HEK293 (cell line): ENCODE measurements around the gene KIF22.

Source experiments
- GLIS1 ChIP-seq: fragments of 450-650 bp; formaldehyde crosslinking; IDR thresholded peaks from 2 replicates; pipeline ENCODE4 v1.5.1; 2016; ENCODE audit warnings: missing biosample characterization, missing genetic modification characterization
- GLIS2 ChIP-seq: fragments of 450-650 bp; formaldehyde crosslinking; IDR thresholded peaks from 2 replicates; pipeline ENCODE4 v1.5.1; 2016; ENCODE audit warnings: missing biosample characterization, missing genetic modification characterization
- KLF10 ChIP-seq: fragments of 450-650 bp; IDR thresholded peaks from 2 replicates; pipeline ENCODE4 v1.5.1; 2018; ENCODE audit warnings: missing biosample characterization, mild to moderate bottlenecking, missing genetic modification characterization
- SCRT2 ChIP-seq: fragments of 450-650 bp; formaldehyde crosslinking; IDR thresholded peaks from 2 replicates; pipeline ENCODE4 v1.5.1; 2016; ENCODE audit warnings: missing biosample characterization, missing genetic modification characterization
- SP3 ChIP-seq: fragments of 450-650 bp; formaldehyde crosslinking; IDR thresholded peaks from 2 replicates; pipeline ENCODE4 v1.5.1; 2016; ENCODE audit warnings: missing biosample characterization, missing genetic modification characterization
- ZBTB20 ChIP-seq: fragments of 450-650 bp; formaldehyde crosslinking; IDR thresholded peaks from 2 replicates; pipeline ENCODE4 v1.5.1; 2016; ENCODE audit warnings: missing biosample characterization, missing genetic modification characterization
- ZNF175 ChIP-seq: fragments of 450-650 bp; formaldehyde crosslinking; IDR thresholded peaks from 2 replicates; pipeline ENCODE4 v1.5.1; 2016; ENCODE audit warnings: missing biosample characterization, missing genetic modification characterization
- ZNF184 ChIP-seq: fragments of 450-650 bp; IDR thresholded peaks from 2 replicates; pipeline ENCODE4 v1.5.1; 2018; ENCODE audit warnings: missing biosample characterization, mild to moderate bottlenecking, missing genetic modification characterization
- ZNF274 ChIP-seq, 2 experiments: fragments of 200-500 bp in 1 of 2; fragments of 450-650 bp in 1 of 2; sonication (Bioruptor generic) in 1 of 2; formaldehyde crosslinking in 1 of 2; IDR thresholded peaks; 2 replicates each; pipeline versions ENCODE4 v1.5.1 to v1.6.1; 2014 to 2016; ENCODE audit warnings: borderline replicate concordance in 1 of 2, inconsistent platforms in 1 of 2, low read length in 1 of 2, missing biosample characterization in 1 of 2, missing genetic modification characterization in 1 of 2
- ZNF324 ChIP-seq: fragments of 450-650 bp; formaldehyde crosslinking; IDR thresholded peaks from 2 replicates; pipeline ENCODE4 v1.5.1; 2016; ENCODE audit warnings: missing biosample characterization, missing genetic modification characterization
- ZNF335 ChIP-seq: fragments of 450-650 bp; formaldehyde crosslinking; conservative IDR thresholded peaks from 2 replicates; pipeline ENCODE4 v1.5.1; 2016; ENCODE audit warnings: missing biosample characterization, missing genetic modification characterization
- ZNF510 ChIP-seq: fragments of 450-650 bp; formaldehyde crosslinking; IDR thresholded peaks from 2 replicates; pipeline ENCODE4 v1.5.1; 2018; ENCODE audit warnings: mild to moderate bottlenecking, missing genetic modification characterization, missing biosample characterization; ENCODE audit not compliant: insufficient replicate concordance
- ZNF549 ChIP-seq: fragments of 450-650 bp; IDR thresholded peaks from 2 replicates; pipeline ENCODE4 v1.5.1; 2018; ENCODE audit warnings: missing biosample characterization, missing genetic modification characterization, mild to moderate bottlenecking, inconsistent platforms, moderate library complexity
- ZNF560 ChIP-seq: fragments of 450-650 bp; formaldehyde crosslinking; IDR thresholded peaks from 2 replicates; pipeline ENCODE4 v1.5.1; 2017; ENCODE audit warnings: missing biosample characterization, missing genetic modification characterization, borderline replicate concordance
- ZNF561 ChIP-seq: fragments of 450-650 bp; IDR thresholded peaks from 2 replicates; pipeline ENCODE4 v1.5.1; 2018; ENCODE audit warnings: missing biosample characterization, missing genetic modification characterization, borderline replicate concordance
- ZNF660 ChIP-seq: fragments of 450-650 bp; IDR thresholded peaks from 2 replicates; pipeline ENCODE4 v1.5.1; 2018; ENCODE audit warnings: missing biosample characterization, mild to moderate bottlenecking, missing genetic modification characterization
- ZNF707 ChIP-seq: fragments of 450-650 bp; formaldehyde crosslinking; IDR thresholded peaks from 2 replicates; pipeline ENCODE4 v1.5.1; 2016; ENCODE audit warnings: missing biosample characterization, missing genetic modification characterization
- ZNF76 ChIP-seq: fragments of 450-650 bp; formaldehyde crosslinking; IDR thresholded peaks from 2 replicates; pipeline ENCODE4; 2016; ENCODE audit warnings: low read depth, missing biosample characterization, missing genetic modification characterization, borderline replicate concordance
- ZNF776 ChIP-seq: fragments of 450-650 bp; formaldehyde crosslinking; IDR thresholded peaks from 2 replicates; pipeline ENCODE4 v1.5.0; 2017; ENCODE audit warnings: missing biosample characterization, missing genetic modification characterization, borderline replicate concordance
- ZNF791 ChIP-seq: fragments of 450-650 bp; formaldehyde crosslinking; IDR thresholded peaks from 2 replicates; pipeline ENCODE4 v1.5.1; 2016; ENCODE audit warnings: missing biosample characterization, missing genetic modification characterization
- ZXDB ChIP-seq: fragments of 450-650 bp; formaldehyde crosslinking; IDR thresholded peaks from 2 replicates; pipeline ENCODE4 v1.5.1; 2016; ENCODE audit warnings: missing biosample characterization, missing genetic modification characterization
- TF ChIP-seq, protein P1 (sequence below): fragments of 450-650 bp; IDR thresholded peaks from 2 replicates; pipeline ENCODE4 v1.5.1; 2018; ENCODE audit warnings: missing biosample characterization, missing genetic modification characterization
- TF ChIP-seq, protein P2 (sequence below): fragments of 450-650 bp; formaldehyde crosslinking; IDR thresholded peaks from 2 replicates; pipeline ENCODE4 v1.5.1; 2016; ENCODE audit warnings: missing biosample characterization, missing genetic modification characterization
- TF ChIP-seq, protein P3 (sequence below): fragments of 450-650 bp; formaldehyde crosslinking; IDR thresholded peaks from 2 replicates; pipeline ENCODE4 v1.5.1; 2016; ENCODE audit warnings: missing biosample characterization, missing genetic modification characterization
- TF ChIP-seq, protein P4 (sequence below): fragments of 450-650 bp; formaldehyde crosslinking; IDR thresholded peaks from 2 replicates; pipeline ENCODE4 v1.5.1; 2016; ENCODE audit warnings: missing biosample characterization, missing genetic modification characterization
- TF ChIP-seq, protein P5 (sequence below): fragments of 450-650 bp; formaldehyde crosslinking; IDR thresholded peaks from 2 replicates; pipeline ENCODE4 v1.5.1; 2017; ENCODE audit warnings: missing biosample characterization, missing genetic modification characterization
- TF ChIP-seq, protein P6 (sequence below): fragments of 450-650 bp; formaldehyde crosslinking; IDR thresholded peaks from 2 replicates; pipeline ENCODE4 v1.5.1; 2016; ENCODE audit warnings: missing biosample characterization, missing genetic modification characterization

KIF22 gene

DNA sequence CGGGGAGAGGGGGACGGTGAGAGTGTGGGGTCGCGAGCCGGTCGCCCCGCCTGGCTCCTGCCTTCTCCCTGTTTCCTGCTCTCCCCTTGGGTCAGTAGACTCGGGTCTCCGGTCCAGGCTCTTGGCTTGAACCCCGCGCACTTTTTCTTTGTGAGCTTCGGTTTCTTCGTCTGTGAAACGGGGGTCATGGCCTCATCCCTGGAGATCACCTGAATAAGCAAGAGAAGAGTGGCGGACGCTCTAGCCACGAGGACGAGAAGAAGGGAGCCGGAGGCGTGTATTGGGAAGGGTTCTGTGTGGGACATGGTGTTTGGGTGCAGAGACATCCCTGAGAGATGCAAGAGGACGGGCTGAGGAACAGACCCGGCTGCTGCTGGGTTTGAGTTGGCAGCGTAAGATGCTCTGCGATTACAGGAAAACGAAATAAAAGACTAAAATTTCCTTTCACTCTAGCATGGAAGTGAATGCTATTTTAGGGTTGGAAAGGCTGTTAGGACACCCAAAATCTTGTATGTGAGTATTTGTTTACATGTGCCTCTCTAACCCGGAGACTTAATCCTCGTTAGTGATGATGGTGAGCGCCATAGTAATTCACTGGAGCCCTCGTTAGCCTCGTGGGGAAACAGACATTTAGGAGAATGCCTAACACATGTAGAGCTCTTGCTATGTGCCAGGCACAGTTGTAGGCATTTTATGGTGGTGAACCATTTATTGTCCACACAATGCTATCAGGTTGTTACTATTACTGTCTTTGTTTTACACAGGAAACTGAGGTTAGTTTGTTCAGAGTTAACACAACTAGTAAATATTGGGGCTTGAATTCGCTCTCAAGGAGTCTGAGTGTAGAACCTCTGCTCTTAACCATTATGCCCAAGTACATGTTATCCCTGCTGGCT, 646 bp downstream of the KIF22 start (continued):
- TF ChIP-seq, protein P1, sequence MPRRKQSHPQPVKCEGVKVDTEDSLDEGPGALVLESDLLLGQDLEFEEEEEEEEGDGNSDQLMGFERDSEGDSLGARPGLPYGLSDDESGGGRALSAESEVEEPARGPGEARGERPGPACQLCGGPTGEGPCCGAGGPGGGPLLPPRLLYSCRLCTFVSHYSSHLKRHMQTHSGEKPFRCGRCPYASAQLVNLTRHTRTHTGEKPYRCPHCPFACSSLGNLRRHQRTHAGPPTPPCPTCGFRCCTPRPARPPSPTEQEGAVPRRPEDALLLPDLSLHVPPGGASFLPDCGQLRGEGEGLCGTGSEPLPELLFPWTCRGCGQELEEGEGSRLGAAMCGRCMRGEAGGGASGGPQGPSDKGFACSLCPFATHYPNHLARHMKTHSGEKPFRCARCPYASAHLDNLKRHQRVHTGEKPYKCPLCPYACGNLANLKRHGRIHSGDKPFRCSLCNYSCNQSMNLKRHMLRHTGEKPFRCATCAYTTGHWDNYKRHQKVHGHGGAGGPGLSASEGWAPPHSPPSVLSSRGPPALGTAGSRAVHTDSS, result peak; percentile 49; the same call in 1 of the 2 replicates
- TF ChIP-seq ZNF549 (tag by site-specific recombination) (no peak), ZNF791 (tag by site-specific recombination) (no peak), ZBTB20 (tag by site-specific recombination) (no peak), ZNF510 (tag by site-specific recombination) (no peak), ZNF660 (tag by site-specific recombination) (no peak), ZNF776 (tag by site-specific recombination) (no peak), ZNF561 (tag by site-specific recombination) (no peak), SP3 (tag by site-specific recombination) (peak; percentile 65; the same call in 1 of the 2 replicates), ZNF707 (tag by site-specific recombination) (no peak), ZNF335 (peak; percentile 70), ZNF175 (tag by site-specific recombination) (no peak), ZNF184 (tag by site-specific recombination) (no peak), KLF10 (tag by site-specific recombination) (no peak), ZXDB (tag by site-specific recombination) (peak; percentile 36; the same call in 1 of the 2 replicates), ZNF560 (no peak), GLIS2 (no peak), ZNF76 (tag by site-specific recombination) (0 out of 2 replicates have a peak, but pooled peaks have one; percentile 3), GLIS1 (no peak), SCRT2 (no peak), ZNF274 (IDR thresholded peaks at IDR 0.05; ENCODE audit: low read length) (no peak), ZNF274 (tag by site-specific recombination; IDR thresholded peaks at IDR 0.05; ENCODE audit: borderline replicate concordance) (no peak), ZNF324 (tag by site-specific recombination) (0 out of 2 replicates have a peak, but pooled peaks have one; percentile 9)
- TF ChIP-seq, protein P2, sequence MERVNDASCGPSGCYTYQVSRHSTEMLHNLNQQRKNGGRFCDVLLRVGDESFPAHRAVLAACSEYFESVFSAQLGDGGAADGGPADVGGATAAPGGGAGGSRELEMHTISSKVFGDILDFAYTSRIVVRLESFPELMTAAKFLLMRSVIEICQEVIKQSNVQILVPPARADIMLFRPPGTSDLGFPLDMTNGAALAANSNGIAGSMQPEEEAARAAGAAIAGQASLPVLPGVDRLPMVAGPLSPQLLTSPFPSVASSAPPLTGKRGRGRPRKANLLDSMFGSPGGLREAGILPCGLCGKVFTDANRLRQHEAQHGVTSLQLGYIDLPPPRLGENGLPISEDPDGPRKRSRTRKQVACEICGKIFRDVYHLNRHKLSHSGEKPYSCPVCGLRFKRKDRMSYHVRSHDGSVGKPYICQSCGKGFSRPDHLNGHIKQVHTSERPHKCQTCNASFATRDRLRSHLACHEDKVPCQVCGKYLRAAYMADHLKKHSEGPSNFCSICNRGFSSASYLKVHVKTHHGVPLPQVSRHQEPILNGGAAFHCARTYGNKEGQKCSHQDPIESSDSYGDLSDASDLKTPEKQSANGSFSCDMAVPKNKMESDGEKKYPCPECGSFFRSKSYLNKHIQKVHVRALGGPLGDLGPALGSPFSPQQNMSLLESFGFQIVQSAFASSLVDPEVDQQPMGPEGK, result no peak
- TF ChIP-seq, protein P3, sequence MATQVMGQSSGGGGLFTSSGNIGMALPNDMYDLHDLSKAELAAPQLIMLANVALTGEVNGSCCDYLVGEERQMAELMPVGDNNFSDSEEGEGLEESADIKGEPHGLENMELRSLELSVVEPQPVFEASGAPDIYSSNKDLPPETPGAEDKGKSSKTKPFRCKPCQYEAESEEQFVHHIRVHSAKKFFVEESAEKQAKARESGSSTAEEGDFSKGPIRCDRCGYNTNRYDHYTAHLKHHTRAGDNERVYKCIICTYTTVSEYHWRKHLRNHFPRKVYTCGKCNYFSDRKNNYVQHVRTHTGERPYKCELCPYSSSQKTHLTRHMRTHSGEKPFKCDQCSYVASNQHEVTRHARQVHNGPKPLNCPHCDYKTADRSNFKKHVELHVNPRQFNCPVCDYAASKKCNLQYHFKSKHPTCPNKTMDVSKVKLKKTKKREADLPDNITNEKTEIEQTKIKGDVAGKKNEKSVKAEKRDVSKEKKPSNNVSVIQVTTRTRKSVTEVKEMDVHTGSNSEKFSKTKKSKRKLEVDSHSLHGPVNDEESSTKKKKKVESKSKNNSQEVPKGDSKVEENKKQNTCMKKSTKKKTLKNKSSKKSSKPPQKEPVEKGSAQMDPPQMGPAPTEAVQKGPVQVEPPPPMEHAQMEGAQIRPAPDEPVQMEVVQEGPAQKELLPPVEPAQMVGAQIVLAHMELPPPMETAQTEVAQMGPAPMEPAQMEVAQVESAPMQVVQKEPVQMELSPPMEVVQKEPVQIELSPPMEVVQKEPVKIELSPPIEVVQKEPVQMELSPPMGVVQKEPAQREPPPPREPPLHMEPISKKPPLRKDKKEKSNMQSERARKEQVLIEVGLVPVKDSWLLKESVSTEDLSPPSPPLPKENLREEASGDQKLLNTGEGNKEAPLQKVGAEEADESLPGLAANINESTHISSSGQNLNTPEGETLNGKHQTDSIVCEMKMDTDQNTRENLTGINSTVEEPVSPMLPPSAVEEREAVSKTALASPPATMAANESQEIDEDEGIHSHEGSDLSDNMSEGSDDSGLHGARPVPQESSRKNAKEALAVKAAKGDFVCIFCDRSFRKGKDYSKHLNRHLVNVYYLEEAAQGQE, result 0 out of 2 replicates have a peak, but pooled peaks have one; percentile 13
- TF ChIP-seq, protein P4, sequence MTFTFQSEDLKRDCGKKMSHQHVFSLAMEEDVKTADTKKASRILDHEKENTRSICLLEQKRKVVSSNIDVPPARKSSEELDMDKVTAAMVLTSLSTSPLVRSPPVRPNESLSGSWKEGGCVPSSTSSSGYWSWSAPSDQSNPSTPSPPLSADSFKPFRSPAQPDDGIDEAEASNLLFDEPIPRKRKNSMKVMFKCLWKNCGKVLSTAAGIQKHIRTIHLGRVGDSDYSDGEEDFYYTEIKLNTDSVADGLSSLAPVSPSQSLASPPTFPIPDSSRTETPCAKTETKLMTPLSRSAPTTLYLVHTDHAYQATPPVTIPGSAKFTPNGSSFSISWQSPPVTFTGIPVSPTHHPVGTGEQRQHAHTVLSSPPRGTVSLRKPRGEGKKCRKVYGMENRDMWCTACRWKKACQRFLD (tag by site-specific recombination), result no peak
- TF ChIP-seq, protein P5, sequence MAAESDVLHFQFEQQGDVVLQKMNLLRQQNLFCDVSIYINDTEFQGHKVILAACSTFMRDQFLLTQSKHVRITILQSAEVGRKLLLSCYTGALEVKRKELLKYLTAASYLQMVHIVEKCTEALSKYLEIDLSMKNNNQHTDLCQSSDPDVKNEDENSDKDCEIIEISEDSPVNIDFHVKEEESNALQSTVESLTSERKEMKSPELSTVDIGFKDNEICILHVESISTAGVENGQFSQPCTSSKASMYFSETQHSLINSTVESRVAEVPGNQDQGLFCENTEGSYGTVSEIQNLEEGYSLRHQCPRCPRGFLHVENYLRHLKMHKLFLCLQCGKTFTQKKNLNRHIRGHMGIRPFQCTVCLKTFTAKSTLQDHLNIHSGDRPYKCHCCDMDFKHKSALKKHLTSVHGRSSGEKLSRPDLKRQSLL (tag by site-specific recombination), result no peak
- TF ChIP-seq, protein P6, sequence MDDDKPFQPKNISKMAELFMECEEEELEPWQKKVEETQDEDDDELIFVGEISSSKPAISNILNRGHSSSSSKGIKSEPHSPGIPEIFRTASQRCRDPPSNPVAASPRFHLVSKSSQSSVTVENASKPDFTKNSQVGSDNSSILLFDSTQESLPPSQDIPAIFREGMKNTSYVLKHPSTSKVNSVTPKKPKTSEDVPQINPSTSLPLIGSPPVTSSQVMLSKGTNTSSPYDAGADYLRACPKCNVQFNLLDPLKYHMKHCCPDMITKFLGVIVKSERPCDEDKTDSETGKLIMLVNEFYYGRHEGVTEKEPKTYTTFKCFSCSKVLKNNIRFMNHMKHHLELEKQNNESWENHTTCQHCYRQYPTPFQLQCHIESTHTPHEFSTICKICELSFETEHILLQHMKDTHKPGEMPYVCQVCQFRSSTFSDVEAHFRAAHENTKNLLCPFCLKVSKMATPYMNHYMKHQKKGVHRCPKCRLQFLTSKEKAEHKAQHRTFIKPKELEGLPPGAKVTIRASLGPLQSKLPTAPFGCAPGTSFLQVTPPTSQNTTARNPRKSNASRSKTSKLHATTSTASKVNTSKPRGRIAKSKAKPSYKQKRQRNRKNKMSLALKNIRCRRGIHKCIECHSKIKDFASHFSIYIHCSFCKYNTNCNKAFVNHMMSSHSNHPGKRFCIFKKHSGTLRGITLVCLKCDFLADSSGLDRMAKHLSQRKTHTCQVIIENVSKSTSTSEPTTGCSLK, result no peak
